Prostate gland (tissue), 2 donors: ENCODE data around the gene RPS6KA2. TPM values are rescaled to one million over a fixed set of nuclear protein-coding genes. Genes with fewer than 3 reads are reported as not detected.

Experiments used
- DNase-seq: peaks from one replicate; pipeline ENCODE4 v3.0.0-alpha.2; 2019; ENCODE audit warnings: low spot score
- H3K27ac ChIP-seq, 2 donors: fragments of 200-600 bp; sonication (generic); 2 replicates each; pipeline ENCODE4 v1.5.1; 2017 to 2019
- H3K27me3 ChIP-seq: fragments of 200-600 bp; sonication (generic); replicated peaks from 2 replicates; pipeline ENCODE4 v1.5.1; 2019; ENCODE audit not compliant: insufficient read depth
- H3K36me3 ChIP-seq, 2 donors: fragments of 200-600 bp; sonication (generic); 1 replicate in 1 of 2; 2 replicates in 1 of 2; pipeline versions ENCODE4 v1.5.1 to v1.8.1; 2017 to 2019
- H3K4me1 ChIP-seq: fragments of 200-600 bp; sonication (generic); replicated peaks from 2 replicates; pipeline ENCODE4 v1.5.1; 2019
- H3K4me3 ChIP-seq, 2 donors: fragments of 200-600 bp; sonication (generic); 2 replicates each; pipeline ENCODE4 v1.5.1; 2017 to 2019
- H3K9me3 ChIP-seq: fragments of 200-600 bp; sonication (generic); 2 replicates; pipeline ENCODE4 v1.5.1; 2017
- POLR2A ChIP-seq: fragments of 450-650 bp; IDR thresholded peaks from one replicate; pipeline ENCODE4 v1.6.1; 2016; ENCODE audit warnings: antibody characterized with exemption, mild to moderate bottlenecking
- POLR2AphosphoS5 ChIP-seq: sonication (generic); formaldehyde crosslinking; IDR thresholded peaks from one replicate; pipeline ENCODE4 v1.6.1; 2017; ENCODE audit warnings: antibody characterized with exemption
- WGBS: methylation state at CpG from one replicate; pipeline ENCODE4 v1.1.5; 2018; 5-methylcytosine and 5-hydroxymethylcytosine counted together
- intact Hi-C: fragments of 100-400 bp; cut with DNase I; formaldehyde crosslinking; loops from one replicate; pipeline ENCODE4 v1.14.2; 2022
- total RNA-seq, 2 donors: library from RNA; depleted of rRNA; stranded (reverse); fragments of >200 nt; gene quantifications; one replicate each; pipeline ENCODE4 v1.1.0, GENCODE V29; 2016
- TF ChIP-seq, protein P1 (sequence below), 4 experiments: fragments of 200-600 bp in 2 of 4; fragments of 450-650 bp in 2 of 4; sonication (generic) in 2 of 4; IDR thresholded peaks; 1 replicate in 3 of 4; 2 replicates in 1 of 4; pipeline ENCODE4 v1.5.1; 2016 to 2019; ENCODE audit warnings: antibody characterized with exemption in 4 of 4, mild to moderate bottlenecking in 2 of 4, moderate library complexity in 2 of 4

RPS6KA2 gene
- total RNA-seq, 2 donors from 2014 or later = 32.2 to 44.3 TPM

- H3K36me3 ChIP-seq = no peaks in the 10 kb centered on the region
Observed at GRCh38 chr6:166464068-166465002, 162.7 kb downstream of the RPS6KA2 start.

DNA sequence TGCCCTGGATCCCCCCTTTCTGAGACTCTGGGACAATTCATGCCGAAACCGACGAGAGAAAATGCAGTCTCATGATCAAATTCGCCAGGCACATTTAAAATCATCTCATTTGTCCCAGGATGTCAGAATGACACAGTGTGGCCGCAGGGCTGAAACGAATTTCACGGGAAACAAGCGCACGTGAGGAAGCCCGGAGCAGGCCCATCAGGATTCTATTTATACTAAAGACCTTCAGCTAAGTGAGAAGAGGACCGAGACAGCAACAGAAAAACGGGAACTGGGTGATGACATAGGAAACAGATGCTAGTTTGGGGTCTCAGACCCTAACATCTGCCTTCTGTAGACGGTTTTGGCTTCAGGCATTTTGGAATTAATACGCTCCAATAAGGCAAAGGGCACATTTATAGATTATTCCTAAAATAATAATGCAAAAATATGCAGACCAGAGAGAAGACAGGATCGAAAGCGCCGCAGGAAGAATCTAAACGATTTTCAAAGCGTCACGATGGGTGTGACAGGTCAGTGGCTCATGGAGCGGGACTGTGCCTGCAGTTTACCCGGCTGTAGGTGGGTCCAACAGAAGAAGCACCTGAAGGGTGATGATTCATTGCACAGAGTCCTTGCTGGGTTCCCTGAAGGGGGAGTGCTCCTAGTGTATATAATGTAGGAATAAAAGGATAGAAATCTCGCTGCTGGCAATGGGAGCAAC, 163.5 kb downstream of the RPS6KA2 start:
- WGBS = 86% methylated on average over 23 of the region's 23 CpGs
- Histone ChIP-seq H3K4me1 (no peaks in the 10 kb centered on the region), H3K27me3 (no peaks in the 10 kb centered on the region), H3K27ac (no peak overlapping the region), H3K4me3 (no peak overlapping the region), H3K9me3 (no peaks in the 10 kb centered on the region), H3K36me3 (no peaks in the 10 kb centered on the region)
- intact Hi-C loops = loop anchor here (10.0 kb wide), 1 partner anchor 161 kb away; the partner anchor contains the start of gene RPS6KA2
- no peak for TF ChIP-seq POLR2A
- TF ChIP-seq, protein P1, sequence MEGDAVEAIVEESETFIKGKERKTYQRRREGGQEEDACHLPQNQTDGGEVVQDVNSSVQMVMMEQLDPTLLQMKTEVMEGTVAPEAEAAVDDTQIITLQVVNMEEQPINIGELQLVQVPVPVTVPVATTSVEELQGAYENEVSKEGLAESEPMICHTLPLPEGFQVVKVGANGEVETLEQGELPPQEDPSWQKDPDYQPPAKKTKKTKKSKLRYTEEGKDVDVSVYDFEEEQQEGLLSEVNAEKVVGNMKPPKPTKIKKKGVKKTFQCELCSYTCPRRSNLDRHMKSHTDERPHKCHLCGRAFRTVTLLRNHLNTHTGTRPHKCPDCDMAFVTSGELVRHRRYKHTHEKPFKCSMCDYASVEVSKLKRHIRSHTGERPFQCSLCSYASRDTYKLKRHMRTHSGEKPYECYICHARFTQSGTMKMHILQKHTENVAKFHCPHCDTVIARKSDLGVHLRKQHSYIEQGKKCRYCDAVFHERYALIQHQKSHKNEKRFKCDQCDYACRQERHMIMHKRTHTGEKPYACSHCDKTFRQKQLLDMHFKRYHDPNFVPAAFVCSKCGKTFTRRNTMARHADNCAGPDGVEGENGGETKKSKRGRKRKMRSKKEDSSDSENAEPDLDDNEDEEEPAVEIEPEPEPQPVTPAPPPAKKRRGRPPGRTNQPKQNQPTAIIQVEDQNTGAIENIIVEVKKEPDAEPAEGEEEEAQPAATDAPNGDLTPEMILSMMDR (IDR thresholded peaks at IDR 0.05) = no peak
- no peak for TF ChIP-seq POLR2AphosphoS5
- no peak for DNase-seq

More at GRCh38 chr6:166464068-166465002, 162.7 kb downstream of the RPS6KA2 start:
- 89% methylated on average over 22 of the region's 22 CpGs for WGBS
- Histone ChIP-seq H3K4me3 (no peak overlapping the region), H3K27me3 (no peaks in the 10 kb centered on the region), H3K27ac (no peak overlapping the region), H3K4me1 (no peaks in the 10 kb centered on the region), H3K9me3 (no peaks in the 10 kb centered on the region)
- TF ChIP-seq, protein P1 (IDR thresholded peaks at IDR 0.05) = no peak
- TF ChIP-seq POLR2A (no peak), POLR2AphosphoS5 (no peak)
- no peak for DNase-seq
- intact Hi-C loops = loop anchor here (10.0 kb wide), 1 partner anchor 160 kb away; the partner anchor contains the start of gene RPS6KA2

DNA sequence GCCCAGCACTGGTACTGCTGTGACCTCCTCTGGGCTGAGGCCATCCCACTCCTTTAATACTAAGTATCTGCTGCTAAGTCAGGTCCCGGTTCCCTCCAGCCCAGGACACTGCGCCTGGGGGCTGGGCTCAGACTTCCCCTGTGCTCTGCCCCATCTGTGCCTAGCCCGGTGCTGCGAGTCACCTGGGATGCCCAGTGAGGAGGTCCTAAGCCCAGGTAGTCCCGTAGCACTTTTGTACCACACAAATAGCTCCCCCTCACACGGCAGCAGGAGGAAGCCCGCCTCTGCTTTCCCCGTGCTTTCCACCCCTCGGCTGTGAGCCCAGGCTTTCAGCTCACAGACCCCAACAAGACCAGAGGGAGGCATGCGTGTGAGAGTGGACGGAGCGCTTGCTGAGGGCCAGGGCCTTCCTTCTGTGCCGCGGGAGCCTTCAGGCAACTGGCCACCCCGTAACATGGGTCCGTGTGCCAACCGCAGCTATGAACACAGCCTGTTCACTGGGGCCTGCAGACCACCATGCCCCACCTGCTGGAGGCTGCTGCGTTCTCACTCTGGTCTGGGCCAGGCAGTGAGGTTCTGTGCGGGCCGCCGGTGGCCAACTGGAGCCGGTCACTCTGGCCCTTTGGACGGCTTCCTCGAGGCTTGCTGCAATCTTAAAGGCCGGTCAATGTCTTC, 164.5 kb downstream of the RPS6KA2 start:
- no peaks in the 10 kb centered on the region for H3K27me3 ChIP-seq
- no peaks in the 10 kb centered on the region for H3K36me3 ChIP-seq
- TF ChIP-seq POLR2A = no peak
- TF ChIP-seq, protein P1 (IDR thresholded peaks at IDR 0.05) = no peak
- no peak for TF ChIP-seq POLR2AphosphoS5
- H3K4me1 ChIP-seq = no peaks in the 10 kb centered on the region
- DNase-seq = no peak
- H3K9me3 ChIP-seq = no peaks in the 10 kb centered on the region
- H3K4me3 ChIP-seq = no peak overlapping the region
- WGBS = 91% methylated on average over 25 of the region's 25 CpGs
- H3K27ac ChIP-seq = no peak overlapping the region
- intact Hi-C loops = loop anchor here (10.0 kb wide), 1 partner anchor 162 kb away; the partner anchor contains the start of gene RPS6KA2

DNA sequence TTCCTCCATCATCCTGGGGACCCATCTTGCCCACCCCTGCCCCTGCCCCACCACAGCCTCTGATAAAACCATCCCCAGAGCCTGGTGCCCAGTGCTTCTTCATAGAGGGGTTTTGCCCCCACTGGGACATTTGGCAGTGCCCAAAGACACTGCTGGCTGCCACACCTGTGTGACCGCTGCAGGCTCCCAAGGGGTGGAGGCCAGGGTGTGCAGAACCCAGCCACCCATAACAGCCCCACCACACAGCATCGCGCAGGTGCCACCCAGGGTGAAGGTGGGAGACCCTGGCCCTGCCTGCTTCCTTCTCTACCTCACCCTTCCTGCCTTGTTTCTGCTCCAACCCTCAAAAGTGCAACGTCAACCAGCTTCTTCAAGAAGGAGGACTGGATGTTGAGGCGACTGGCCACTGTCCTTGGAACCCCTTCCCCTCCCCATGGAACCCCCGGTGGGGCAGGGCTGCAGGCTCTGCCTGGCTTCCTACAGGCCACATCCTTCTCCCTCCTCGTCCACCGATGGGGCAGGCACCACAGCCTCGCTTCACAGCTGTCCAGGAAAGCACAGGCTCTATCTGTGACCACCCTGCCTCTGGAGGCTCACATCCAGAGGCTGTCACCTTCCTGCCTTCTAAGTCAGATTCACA, 165.1 kb downstream of the RPS6KA2 start:
- WGBS = 89% methylated on average over 9 of the region's 9 CpGs
- H3K36me3 ChIP-seq = no peaks in the 10 kb centered on the region
- H3K4me1 ChIP-seq = no peaks in the 10 kb centered on the region
- intact Hi-C loops = loop anchor here (10.0 kb wide), 1 partner anchor 163 kb away; the partner anchor contains the start of gene RPS6KA2
- H3K9me3 ChIP-seq = no peaks in the 10 kb centered on the region
- H3K27ac ChIP-seq = no peak overlapping the region
- no peak overlapping the region for H3K4me3 ChIP-seq
- DNase-seq = no peak
- no peaks in the 10 kb centered on the region for H3K27me3 ChIP-seq
- TF ChIP-seq POLR2AphosphoS5 (no peak), POLR2A (no peak)
- TF ChIP-seq, protein P1 (IDR thresholded peaks at IDR 0.05) = no peak
